ENCODE data around the gene ARHGAP10.
A peak's percentile ranks its signal among the peaks of the same experiment; 100 is the strongest.

Gene ARHGAP10

GRCh38 chr4:148095346-148095923 lies 363.5 kb downstream of the ARHGAP10 start:
- Histone ChIP-seq H3K27ac (ENCODE audit: low read depth, low read length) (no peak overlapping the region), H3K36me3 (ENCODE audit: control insufficient read depth, insufficient read depth, low read length) (no peaks in the 10 kb centered on the region), H3K4me1 (ENCODE audit: control insufficient read depth, insufficient read depth, low read length) (peaks cover 5% of the 10 kb centered on the region; the same call in 1 of the 2 replicates), H3K9ac (ENCODE audit: low read depth, low read length) (no peak overlapping the region), H3K4me3 (ENCODE audit: low read depth, low read length) (no peak overlapping the region), H3K9me3 (ENCODE audit: control insufficient read depth, insufficient read depth, low read length) (no peaks in the 10 kb centered on the region), H3K27me3 (ENCODE audit: control insufficient read depth, insufficient read depth, low read length) (no peaks in the 10 kb centered on the region)

GRCh38 chr4:148097801-148098200 lies 365.9 kb downstream of the ARHGAP10 start:
- Histone ChIP-seq H3K4me3 (ENCODE audit: low read depth, low read length) (no peak overlapping the region), H3K27ac (ENCODE audit: low read depth, low read length) (no peak overlapping the region), H3K27me3 (ENCODE audit: control insufficient read depth, insufficient read depth, low read length) (no peaks in the 10 kb centered on the region), H3K4me1 (ENCODE audit: control insufficient read depth, insufficient read depth, low read length) (peaks cover 5% of the 10 kb centered on the region; the same call in 1 of the 2 replicates), H3K9me3 (ENCODE audit: control insufficient read depth, insufficient read depth, low read length) (no peaks in the 10 kb centered on the region), H3K9ac (ENCODE audit: low read depth, low read length) (no peak overlapping the region), H3K36me3 (ENCODE audit: control insufficient read depth, insufficient read depth, low read length) (no peaks in the 10 kb centered on the region)

GRCh38 chr4:148101235-148101634 lies 369.3 kb downstream of the ARHGAP10 start:
- H3K9ac ChIP-seq (ENCODE audit: low read depth, low read length), result no peak overlapping the region
- no peaks in the 10 kb centered on the region for H3K27me3 ChIP-seq (ENCODE audit: control insufficient read depth, insufficient read depth, low read length)
- H3K27ac ChIP-seq (ENCODE audit: low read depth, low read length), result no peak overlapping the region
- H3K4me3 ChIP-seq (ENCODE audit: low read depth, low read length), result no peak overlapping the region
- H3K4me1 ChIP-seq (ENCODE audit: control insufficient read depth, insufficient read depth, low read length), result peaks cover 5% of the 10 kb centered on the region; the same call in 1 of the 2 replicates
- H3K36me3 ChIP-seq (ENCODE audit: control insufficient read depth, insufficient read depth, low read length), result no peaks in the 10 kb centered on the region
- H3K9me3 ChIP-seq (ENCODE audit: control insufficient read depth, insufficient read depth, low read length), result no peaks in the 10 kb centered on the region

GRCh38 chr4:148101790-148102189 lies 369.9 kb downstream of the ARHGAP10 start:
- no peaks in the 10 kb centered on the region for H3K36me3 ChIP-seq (ENCODE audit: control insufficient read depth, insufficient read depth, low read length)
- H3K4me3 ChIP-seq (ENCODE audit: low read depth, low read length), result no peak overlapping the region
- H3K9me3 ChIP-seq (ENCODE audit: control insufficient read depth, insufficient read depth, low read length), result no peaks in the 10 kb centered on the region
- H3K27me3 ChIP-seq (ENCODE audit: control insufficient read depth, insufficient read depth, low read length), result no peaks in the 10 kb centered on the region
- H3K27ac ChIP-seq (ENCODE audit: low read depth, low read length), result no peak overlapping the region
- H3K9ac ChIP-seq (ENCODE audit: low read depth, low read length), result no peak overlapping the region
- peaks cover 5% of the 10 kb centered on the region; the same call in 1 of the 2 replicates for H3K4me1 ChIP-seq (ENCODE audit: control insufficient read depth, insufficient read depth, low read length)

- Histone ChIP-seq H3K9me3 (ENCODE audit: control insufficient read depth, insufficient read depth, low read length) (no peaks in the 10 kb centered on the region), H3K36me3 (ENCODE audit: control insufficient read depth, insufficient read depth, low read length) (no peaks in the 10 kb centered on the region), H3K4me1 (ENCODE audit: control insufficient read depth, insufficient read depth, low read length) (no peaks in the 10 kb centered on the region), H3K27me3 (ENCODE audit: control insufficient read depth, insufficient read depth, low read length) (no peaks in the 10 kb centered on the region), H3K4me3 (ENCODE audit: low read depth, low read length) (no peak overlapping the region), H3K9ac (ENCODE audit: low read depth, low read length) (no peak overlapping the region), H3K27ac (ENCODE audit: low read depth, low read length) (no peak overlapping the region)
Measured at GRCh38 chr4:148103597-148104355, 371.9 kb downstream of the ARHGAP10 start.

GRCh38 chr4:148108766-148109165 lies 376.9 kb downstream of the ARHGAP10 start:
- Histone ChIP-seq H3K36me3 (ENCODE audit: control insufficient read depth, insufficient read depth, low read length) (no peaks in the 10 kb centered on the region), H3K4me1 (ENCODE audit: control insufficient read depth, insufficient read depth, low read length) (peaks cover 12% of the 10 kb centered on the region), H3K9me3 (ENCODE audit: control insufficient read depth, insufficient read depth, low read length) (no peaks in the 10 kb centered on the region), H3K9ac (ENCODE audit: low read depth, low read length) (no peak overlapping the region), H3K27ac (ENCODE audit: low read depth, low read length) (no peak overlapping the region), H3K4me3 (ENCODE audit: low read depth, low read length) (no peak overlapping the region), H3K27me3 (ENCODE audit: control insufficient read depth, insufficient read depth, low read length) (no peaks in the 10 kb centered on the region)

- Histone ChIP-seq H3K4me3 (ENCODE audit: low read depth, low read length) (no peak overlapping the region), H3K36me3 (ENCODE audit: control insufficient read depth, insufficient read depth, low read length) (no peaks in the 10 kb centered on the region), H3K4me1 (ENCODE audit: control insufficient read depth, insufficient read depth, low read length) (peaks cover 12% of the 10 kb centered on the region), H3K27ac (ENCODE audit: low read depth, low read length) (no peak overlapping the region), H3K9ac (ENCODE audit: low read depth, low read length) (no peak overlapping the region), H3K27me3 (ENCODE audit: control insufficient read depth, insufficient read depth, low read length) (no peaks in the 10 kb centered on the region), H3K9me3 (ENCODE audit: control insufficient read depth, insufficient read depth, low read length) (no peaks in the 10 kb centered on the region)
Measured at GRCh38 chr4:148109216-148109615, 377.3 kb downstream of the ARHGAP10 start.

- Histone ChIP-seq H3K4me3 (ENCODE audit: low read depth, low read length) (no peak overlapping the region), H3K36me3 (ENCODE audit: control insufficient read depth, insufficient read depth, low read length) (no peaks in the 10 kb centered on the region), H3K27ac (ENCODE audit: low read depth, low read length) (no peak overlapping the region), H3K9me3 (ENCODE audit: control insufficient read depth, insufficient read depth, low read length) (no peaks in the 10 kb centered on the region), H3K9ac (ENCODE audit: low read depth, low read length) (no peak overlapping the region), H3K27me3 (ENCODE audit: control insufficient read depth, insufficient read depth, low read length) (no peaks in the 10 kb centered on the region), H3K4me1 (ENCODE audit: control insufficient read depth, insufficient read depth, low read length) (peaks cover 18% of the 10 kb centered on the region)
Measured at GRCh38 chr4:148110169-148110568, 378.3 kb downstream of the ARHGAP10 start.

GRCh38 chr4:148112231-148112982 lies 380.5 kb downstream of the ARHGAP10 start:
- Histone ChIP-seq H3K9ac (ENCODE audit: low read depth, low read length) (no peak overlapping the region), H3K9me3 (ENCODE audit: control insufficient read depth, insufficient read depth, low read length) (no peaks in the 10 kb centered on the region), H3K4me3 (ENCODE audit: low read depth, low read length) (no peak overlapping the region), H3K27ac (ENCODE audit: low read depth, low read length) (peak overlapping the region; percentile 65), H3K4me1 (ENCODE audit: control insufficient read depth, insufficient read depth, low read length) (peaks cover 32% of the 10 kb centered on the region), H3K27me3 (ENCODE audit: control insufficient read depth, insufficient read depth, low read length) (no peaks in the 10 kb centered on the region), H3K36me3 (ENCODE audit: control insufficient read depth, insufficient read depth, low read length) (no peaks in the 10 kb centered on the region)

- H3K9ac ChIP-seq (ENCODE audit: low read depth, low read length), result no peak overlapping the region
Measured at GRCh38 chr4:148114436-148114835, 382.5 kb downstream of the ARHGAP10 start.

GRCh38 chr4:148116264-148116663 lies 384.4 kb downstream of the ARHGAP10 start:
- peaks cover 32% of the 10 kb centered on the region for H3K4me1 ChIP-seq (ENCODE audit: control insufficient read depth, insufficient read depth, low read length)
- no peaks in the 10 kb centered on the region for H3K27me3 ChIP-seq (ENCODE audit: control insufficient read depth, insufficient read depth, low read length)
- no peaks in the 10 kb centered on the region for H3K36me3 ChIP-seq (ENCODE audit: control insufficient read depth, insufficient read depth, low read length)
- no peak overlapping the region for H3K9ac ChIP-seq (ENCODE audit: low read depth, low read length)
- no peaks in the 10 kb centered on the region for H3K9me3 ChIP-seq (ENCODE audit: control insufficient read depth, insufficient read depth, low read length)
- no peak overlapping the region for H3K27ac ChIP-seq (ENCODE audit: low read depth, low read length)
- H3K4me3 ChIP-seq (ENCODE audit: low read depth, low read length), result no peak overlapping the region

More at GRCh38 chr4:148114436-148114835, 382.5 kb downstream of the ARHGAP10 start:
- H3K27me3 ChIP-seq (ENCODE audit: control insufficient read depth, insufficient read depth, low read length), result no peaks in the 10 kb centered on the region
- peaks cover 32% of the 10 kb centered on the region for H3K4me1 ChIP-seq (ENCODE audit: control insufficient read depth, insufficient read depth, low read length)
- H3K36me3 ChIP-seq (ENCODE audit: control insufficient read depth, insufficient read depth, low read length), result no peaks in the 10 kb centered on the region
- H3K27ac ChIP-seq (ENCODE audit: low read depth, low read length), result no peak overlapping the region
- H3K4me3 ChIP-seq (ENCODE audit: low read depth, low read length), result no peak overlapping the region
- H3K9me3 ChIP-seq (ENCODE audit: control insufficient read depth, insufficient read depth, low read length), result no peaks in the 10 kb centered on the region
